B cell (primary cell): ENCODE results near the gene UPF3A. TPM values are rescaled to one million over a fixed set of nuclear protein-coding genes. Genes with fewer than 3 reads are reported as not detected.
A peak's percentile ranks its signal among the peaks of the same experiment; 100 is the strongest.

Experiments used
- ATAC-seq: fragments of 200-7000 bp; cut with Tn5 transposase; one replicate; pipeline ENCODE4 v1.10.0; 2021; ENCODE audit warnings: low read depth, mild to moderate bottlenecking, moderate number of reproducible peaks, moderate library complexity
- CTCF ChIA-PET: fragments of 350-600 bp; sonication (Branson Sonifier 250); formaldehyde crosslinking; loops from one replicate; lab custom pipeline; 2021; ENCODE audit warnings: antibody characterized with exemption, inconsistent platforms; lab: Charles Lee
- POLR2A ChIA-PET: fragments of 350-600 bp; sonication (Branson Sonifier 250); formaldehyde crosslinking; loops from one replicate; lab custom pipeline; 2021; ENCODE audit warnings: antibody characterized with exemption; lab: Charles Lee
- DNase-seq: peaks from one replicate; pipeline ENCODE4 v3.0.0; 2013
- H2AFZ ChIP-seq: 2 replicates; pipeline ENCODE4 v1.6.1; 2012; ENCODE audit warnings: mild to moderate bottlenecking, low read depth, low read length; ENCODE audit not compliant: insufficient read depth, poor library complexity, severe bottlenecking
- H3K27ac ChIP-seq, 2 donors: 1 replicate in 1 of 2; 2 replicates in 1 of 2; pipeline ENCODE4 v1.5.1; 2012 to 2013; ENCODE audit warnings: low read length in 2 of 2, mild to moderate bottlenecking in 2 of 2, moderate library complexity in 1 of 2
- H3K27me3 ChIP-seq, 4 experiments: fragments of 200-600 bp in 1 of 4; sonication (generic) in 1 of 4; replicated peaks in 1 of 4; 1 replicate in 2 of 4; 2 replicates in 2 of 4; pipeline versions ENCODE4 v1.6.1 to v1.7.0; 2013 to 2016; ENCODE audit warnings: low read length in 3 of 4, mild to moderate bottlenecking in 2 of 4, mixed read lengths in 1 of 4, moderate library complexity in 1 of 4; ENCODE audit not compliant: insufficient read depth in 4 of 4, control insufficient read depth in 3 of 4; ENCODE audit errors: control extremely low read depth in 1 of 4
- H3K36me3 ChIP-seq, 2 experiments: replicated peaks in 1 of 2; 1 replicate in 1 of 2; 2 replicates in 1 of 2; pipeline versions ENCODE4 v1.6.1 to v1.7.1; 2013; ENCODE audit warnings: low read length in 1 of 2; ENCODE audit not compliant: insufficient read depth in 2 of 2, control insufficient read depth in 1 of 2; ENCODE audit errors: control extremely low read depth in 1 of 2, extremely low read depth in 1 of 2
- H3K4me1 ChIP-seq, 2 donors: fragments of 200-600 bp in 1 of 2; sonication (generic) in 1 of 2; 1 replicate in 1 of 2; 2 replicates in 1 of 2; pipeline versions ENCODE4 v1.5.1 to v1.6.1; 2013 to 2017; ENCODE audit warnings: low read length in 2 of 2; ENCODE audit not compliant: control insufficient read depth in 2 of 2, insufficient read depth in 2 of 2
- H3K4me2 ChIP-seq: replicated peaks from 2 replicates; pipeline ENCODE3; 2012; ENCODE audit warnings: mild to moderate bottlenecking, low read depth, low read length; ENCODE audit not compliant: poor library complexity, severe bottlenecking
- H3K4me3 ChIP-seq, 5 experiments: fragments of 200-600 bp in 1 of 5; sonication (generic) in 1 of 5; 1 replicate in 3 of 5; 2 replicates in 2 of 5; pipeline versions ENCODE4 v1.5.1 to v1.7.0; 2011 to 2016; ENCODE audit warnings: low read length in 4 of 5, mild to moderate bottlenecking in 4 of 5, low read depth in 2 of 5, control low read depth in 1 of 5, moderate library complexity in 1 of 5; ENCODE audit not compliant: insufficient read depth in 1 of 5; ENCODE audit errors: control extremely low read depth in 1 of 5, extremely low read depth in 1 of 5
- H3K79me2 ChIP-seq: fragments of 200-600 bp; sonication (generic); one replicate; pipeline ENCODE4 v1.6.0; 2016; ENCODE audit warnings: low read length; ENCODE audit not compliant: control insufficient read depth, insufficient read depth
- H3K9ac ChIP-seq: fragments of 200-600 bp; sonication (generic); 2 replicates; pipeline ENCODE4 v1.6.1; 2017; ENCODE audit warnings: mild to moderate bottlenecking, low read length, moderate library complexity
- H3K9me3 ChIP-seq, 3 donors: one replicate each; pipeline versions ENCODE4 v1.6.1 to v1.7.1; 2013; ENCODE audit warnings: low read length in 2 of 3; ENCODE audit not compliant: control insufficient read depth in 2 of 3, insufficient read depth in 1 of 3; ENCODE audit errors: control extremely low read depth in 1 of 3
- H4K20me1 ChIP-seq: 2 replicates; pipeline ENCODE4 v1.6.0; 2012; ENCODE audit warnings: mild to moderate bottlenecking, low read length; ENCODE audit not compliant: insufficient read depth, control insufficient read depth, poor library complexity, severe bottlenecking
- H3K27ac Mint-ChIP-seq: one replicate; pipeline ENCODE4 v1.8.0; 2021; ENCODE audit warnings: mixed read lengths
- H3K27me3 Mint-ChIP-seq: one replicate; pipeline ENCODE4 v1.8.0; 2021; ENCODE audit warnings: mixed read lengths
- H3K4me1 Mint-ChIP-seq: one replicate; pipeline ENCODE4 v1.8.0; 2021; ENCODE audit warnings: mixed read lengths
- H3K4me3 Mint-ChIP-seq: one replicate; pipeline ENCODE4 v1.8.0; 2021; ENCODE audit warnings: mixed read lengths
- H3K9me3 Mint-ChIP-seq: one replicate; pipeline ENCODE4 v1.8.0; 2022; ENCODE audit warnings: mixed read lengths; ENCODE audit not compliant: insufficient read depth
- CTCF ChIP-seq: fragments of 200-600 bp; IDR thresholded peaks from one replicate; pipeline ENCODE4 v1.8.0; 2022; ENCODE audit warnings: antibody characterized with exemption, mild to moderate bottlenecking
- EZH2 ChIP-seq: IDR thresholded peaks from 2 replicates; pipeline ENCODE4 v1.6.1; 2012; ENCODE audit warnings: borderline replicate concordance, low read depth, mild to moderate bottlenecking, moderate library complexity, low read length; ENCODE audit not compliant: insufficient read depth, poor library complexity, severe bottlenecking
- WGBS: methylation state at CpG from one replicate; pipeline ENCODE4 v1.1.5; 2013; ENCODE audit warnings: missing lambda C conversion rate; ENCODE audit not compliant: insufficient coverage; 5-methylcytosine and 5-hydroxymethylcytosine counted together
- intact Hi-C: fragments of 100-400 bp; cut with micrococcal nuclease; formaldehyde crosslinking; loops from one replicate; pipeline ENCODE4 v1.10.0; 2022
- polyA plus RNA-seq: library from polyadenylated mRNA; depleted of rRNA; stranded (reverse); fragments of >200 nt; gene quantifications from 2 replicates; pipeline ENCODE4 v1.2.3, GENCODE V29; 2012
- total RNA-seq, 2 donors: library from RNA; stranded (reverse); fragments of 120-200 nt in 1 of 2; gene quantifications; 1 replicate in 1 of 2; 2 replicates in 1 of 2; pipeline versions ENCODE4 v1.2.3 to v1.2.4, GENCODE V29; 2013 to 2022

Gene UPF3A
- total and polyA plus RNA-seq, 2 donors (not counting 1 experiment from before 2014, with no cell fraction given) = 72.9 to 109 TPM

DNA sequence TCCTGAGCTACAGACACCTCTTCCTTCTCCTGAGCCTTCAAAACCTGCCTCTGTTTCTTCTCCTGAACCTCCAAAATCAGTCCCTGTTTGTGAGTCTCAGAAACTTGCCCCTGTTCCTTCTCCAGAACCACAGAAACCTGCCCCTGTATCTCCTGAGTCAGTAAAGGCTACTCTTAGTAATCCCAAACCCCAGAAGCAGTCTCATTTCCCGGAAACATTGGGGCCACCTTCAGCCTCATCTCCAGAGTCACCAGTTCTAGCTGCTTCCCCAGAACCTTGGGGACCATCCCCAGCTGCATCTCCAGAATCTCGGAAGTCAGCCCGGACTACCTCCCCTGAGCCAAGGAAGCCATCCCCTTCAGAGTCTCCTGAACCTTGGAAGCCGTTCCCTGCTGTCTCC is 42.9 kb downstream of the UPF3A start:
- H3K4me3 ChIP-seq = no peak overlapping the region
- peaks cover 1 to 71% of the 10 kb centered on the region in 2 experiments for H3K36me3 ChIP-seq
- Mint-ChIP-seq H3K9me3 (no peaks in the 10 kb centered on the region), H3K4me3 (no peak overlapping the region), H3K27ac (no peak overlapping the region), H3K4me1 (peaks cover 25% of the 10 kb centered on the region), H3K27me3 (no peaks in the 10 kb centered on the region)
- 97% methylated on average over 3 of the region's 4 CpGs for WGBS
- no peak overlapping the region for H3K9ac ChIP-seq
- no peaks in the 10 kb centered on the region for H3K9me3 ChIP-seq
- H3K4me1 ChIP-seq = peaks cover 0 to 9% of the 10 kb centered on the region in 2 donors
- intact Hi-C loops = no loop called here
- CTCF ChIA-PET = no interaction called here
- H3K27me3 ChIP-seq = no peaks in the 10 kb centered on the region
- POLR2A ChIA-PET = no interaction called here
- H2AFZ ChIP-seq = no peak overlapping the region
- no peak overlapping the region for H3K27ac ChIP-seq
- H3K4me2 ChIP-seq = no peak overlapping the region
- DNase-seq (no peak), ATAC-seq (no peak)
- peaks cover 25% of the 10 kb centered on the region for H3K79me2 ChIP-seq
- H4K20me1 ChIP-seq = peaks cover 20% of the 10 kb centered on the region
- TF ChIP-seq EZH2 (no peak), CTCF (no peak)

DNA sequence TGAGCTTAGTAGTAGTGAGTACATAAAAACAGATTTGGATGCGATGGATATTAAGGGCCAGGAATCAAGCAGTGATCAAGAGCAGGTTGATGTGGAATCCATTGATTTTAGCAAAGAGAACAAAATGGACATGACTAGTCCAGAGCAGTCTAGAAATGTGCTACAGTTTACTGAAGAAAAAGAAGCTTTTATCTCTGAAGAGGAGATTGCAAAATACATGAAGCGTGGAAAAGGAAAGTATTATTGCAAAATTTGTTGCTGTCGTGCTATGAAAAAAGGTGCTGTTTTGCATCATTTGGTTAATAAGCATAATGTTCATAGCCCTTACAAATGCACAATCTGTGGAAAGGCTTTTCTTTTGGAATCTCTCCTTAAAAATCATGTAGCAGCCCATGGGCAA is 44.3 kb downstream of the UPF3A start:
- peak overlapping the region; percentile 11 for H3K27ac Mint-ChIP-seq
- ChIA-PET CTCF (interaction anchor here (1.3 kb wide), 1 partner anchor 11 kb away, joined by 3 read pairs; no protein-coding TSS in a partner anchor), POLR2A (no interaction called here)
- intact Hi-C loops = no loop called here
- Histone ChIP-seq H3K4me3 (no peak overlapping the region), H3K27me3 (no peaks in the 10 kb centered on the region), H3K9ac (no peak overlapping the region), H3K36me3 (peaks cover 1 to 60% of the 10 kb centered on the region in 2 experiments), H3K4me1 (no peaks in the 10 kb centered on the region), H4K20me1 (peaks cover 6% of the 10 kb centered on the region), H3K9me3 (no peaks in the 10 kb centered on the region), H3K27ac (no peak overlapping the region), H3K4me2 (no peak overlapping the region), H2AFZ (no peak overlapping the region), H3K79me2 (peaks cover 12% of the 10 kb centered on the region)
- no peak overlapping the region for H3K4me3 Mint-ChIP-seq
- DNase-seq = no peak
- H3K9me3 Mint-ChIP-seq = no peaks in the 10 kb centered on the region
- no peak for ATAC-seq
- peaks cover 14% of the 10 kb centered on the region for H3K4me1 Mint-ChIP-seq
- no peaks in the 10 kb centered on the region for H3K27me3 Mint-ChIP-seq
- TF ChIP-seq CTCF (no peak), EZH2 (no peak)
- WGBS = 93% methylated on average over 3 of the region's 3 CpGs
